Progenitor cell of endocrine pancreas (in vitro differentiated cells): ENCODE measurements around the gene GGACT. TPM values are rescaled to one million over a fixed set of nuclear protein-coding genes. Genes with fewer than 3 reads are reported as not detected.

Source experiments
- DNase-seq: peaks from one replicate; pipeline ENCODE4 v3.0.0; 2021; ENCODE audit warnings: low spot score; ENCODE audit not compliant: unreplicated experiment
- H3K27ac Mint-ChIP-seq: 2 replicates; pipeline ENCODE4 v1.8.0; 2021; ENCODE audit warnings: mild to moderate bottlenecking, moderate library complexity, mixed read lengths
- H3K27me3 Mint-ChIP-seq: 2 replicates; pipeline ENCODE4 v1.8.0; 2021; ENCODE audit warnings: mixed read lengths
- H3K36me3 Mint-ChIP-seq: 2 replicates; pipeline ENCODE4 v1.8.0; 2022; ENCODE audit warnings: mixed read lengths; ENCODE audit not compliant: insufficient read depth
- H3K4me1 Mint-ChIP-seq: 2 replicates; pipeline ENCODE4 v1.8.0; 2021; ENCODE audit warnings: low read depth, mixed read lengths
- H3K4me3 Mint-ChIP-seq: 2 replicates; pipeline ENCODE4 v1.8.0; 2021; ENCODE audit warnings: low read depth, mild to moderate bottlenecking, moderate library complexity, mixed read lengths
- H3K9me3 Mint-ChIP-seq: 2 replicates; pipeline ENCODE4 v1.8.0; 2021; ENCODE audit warnings: low read depth, mixed read lengths
- total RNA-seq: library from RNA; stranded (reverse); gene quantifications from 2 replicates; pipeline ENCODE4 v1.2.1, GENCODE V29; 2021
- TF ChIP-seq, protein P1 (sequence below): fragments of 200-600 bp; sonication (generic); IDR thresholded peaks from one replicate; pipeline ENCODE4 v1.5.0; 2021; ENCODE audit warnings: antibody characterized with exemption, mild to moderate bottlenecking; ENCODE audit not compliant: unreplicated experiment

GGACT gene
- total RNA-seq, 1 donor from 2014 or later: 3.7 TPM

DNA sequence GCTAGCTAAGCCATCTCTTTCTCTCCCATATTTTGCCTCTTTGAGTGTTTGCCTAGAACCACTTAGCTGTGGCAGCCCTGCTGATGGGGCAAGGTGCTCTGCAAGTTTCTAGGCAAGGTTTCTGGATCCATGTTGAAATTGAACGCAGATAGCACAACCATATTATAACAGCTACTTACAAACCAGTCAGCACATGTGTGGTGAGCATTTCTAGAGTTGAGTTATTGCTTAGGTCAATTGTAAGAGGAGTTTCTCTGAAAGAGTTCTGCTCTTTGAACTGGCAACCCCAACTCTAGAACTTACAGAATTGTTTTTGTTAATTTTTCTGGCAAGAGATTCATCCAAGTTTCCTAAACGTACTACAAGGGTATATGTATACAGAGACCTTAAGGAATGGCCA lies 103.3 kb downstream of the GGACT start:
- DNase-seq: no peak
- no peaks in the 10 kb centered on the region for H3K27me3 Mint-ChIP-seq

GRCh38 chr13:100484702-100485101 lies 103.9 kb downstream of the GGACT start:
- no peak overlapping the region for H3K27ac Mint-ChIP-seq

More for the DNA sequence above, 103.3 kb downstream of the GGACT start:
- H3K27ac Mint-ChIP-seq: no peak overlapping the region
- H3K4me3 Mint-ChIP-seq: no peak overlapping the region
- no peaks in the 10 kb centered on the region for H3K9me3 Mint-ChIP-seq
- TF ChIP-seq, protein P1, sequence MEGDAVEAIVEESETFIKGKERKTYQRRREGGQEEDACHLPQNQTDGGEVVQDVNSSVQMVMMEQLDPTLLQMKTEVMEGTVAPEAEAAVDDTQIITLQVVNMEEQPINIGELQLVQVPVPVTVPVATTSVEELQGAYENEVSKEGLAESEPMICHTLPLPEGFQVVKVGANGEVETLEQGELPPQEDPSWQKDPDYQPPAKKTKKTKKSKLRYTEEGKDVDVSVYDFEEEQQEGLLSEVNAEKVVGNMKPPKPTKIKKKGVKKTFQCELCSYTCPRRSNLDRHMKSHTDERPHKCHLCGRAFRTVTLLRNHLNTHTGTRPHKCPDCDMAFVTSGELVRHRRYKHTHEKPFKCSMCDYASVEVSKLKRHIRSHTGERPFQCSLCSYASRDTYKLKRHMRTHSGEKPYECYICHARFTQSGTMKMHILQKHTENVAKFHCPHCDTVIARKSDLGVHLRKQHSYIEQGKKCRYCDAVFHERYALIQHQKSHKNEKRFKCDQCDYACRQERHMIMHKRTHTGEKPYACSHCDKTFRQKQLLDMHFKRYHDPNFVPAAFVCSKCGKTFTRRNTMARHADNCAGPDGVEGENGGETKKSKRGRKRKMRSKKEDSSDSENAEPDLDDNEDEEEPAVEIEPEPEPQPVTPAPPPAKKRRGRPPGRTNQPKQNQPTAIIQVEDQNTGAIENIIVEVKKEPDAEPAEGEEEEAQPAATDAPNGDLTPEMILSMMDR: no peak
- H3K4me1 Mint-ChIP-seq: peaks cover 2% of the 10 kb centered on the region
- H3K36me3 Mint-ChIP-seq: no peaks in the 10 kb centered on the region

GRCh38 chr13:100483841-100484381 lies 104.7 kb downstream of the GGACT start:
- H3K36me3 Mint-ChIP-seq: no peaks in the 10 kb centered on the region
- TF ChIP-seq, protein P1: no peak

More at GRCh38 chr13:100484702-100485101, 103.9 kb downstream of the GGACT start:
- TF ChIP-seq, protein P1: no peak
- no peaks in the 10 kb centered on the region for H3K9me3 Mint-ChIP-seq
- H3K4me1 Mint-ChIP-seq: peaks cover 2% of the 10 kb centered on the region
- H3K36me3 Mint-ChIP-seq: no peaks in the 10 kb centered on the region
- no peak overlapping the region for H3K4me3 Mint-ChIP-seq
- DNase-seq: no peak
- no peaks in the 10 kb centered on the region for H3K27me3 Mint-ChIP-seq

GRCh38 chr13:100483139-100483538 lies 105.5 kb downstream of the GGACT start:
- no peak overlapping the region for H3K27ac Mint-ChIP-seq
- TF ChIP-seq, protein P1: no peak
- no peaks in the 10 kb centered on the region for H3K4me1 Mint-ChIP-seq
- H3K36me3 Mint-ChIP-seq: no peaks in the 10 kb centered on the region
- no peaks in the 10 kb centered on the region for H3K27me3 Mint-ChIP-seq
- no peak overlapping the region for H3K4me3 Mint-ChIP-seq
- H3K9me3 Mint-ChIP-seq: no peaks in the 10 kb centered on the region
- no peak for DNase-seq

More at GRCh38 chr13:100483841-100484381, 104.7 kb downstream of the GGACT start:
- no peaks in the 10 kb centered on the region for H3K4me1 Mint-ChIP-seq
- H3K27ac Mint-ChIP-seq: no peak overlapping the region
- no peaks in the 10 kb centered on the region for H3K27me3 Mint-ChIP-seq
- no peaks in the 10 kb centered on the region for H3K9me3 Mint-ChIP-seq
- no peak overlapping the region for H3K4me3 Mint-ChIP-seq
- DNase-seq: no peak

GRCh38 chr13:100480676-100481075 lies 107.9 kb downstream of the GGACT start:
- no peaks in the 10 kb centered on the region for H3K36me3 Mint-ChIP-seq
- H3K27ac Mint-ChIP-seq: no peak overlapping the region
- H3K9me3 Mint-ChIP-seq: no peaks in the 10 kb centered on the region
- H3K4me1 Mint-ChIP-seq: no peaks in the 10 kb centered on the region
- H3K27me3 Mint-ChIP-seq: no peaks in the 10 kb centered on the region
- TF ChIP-seq, protein P1: no peak
- DNase-seq: no peak
- no peak overlapping the region for H3K4me3 Mint-ChIP-seq

Other genes starting within 250 kb of the GGACT start
- 52.6 and 52.7 TPM in 2 replicates for gene TMTC4, start 86.0 kb upstream of the GGACT start, total RNA-seq